GM08714 (cell line): ENCODE results near the gene CABCOCO1.

Experiments
- H3K4me3 ChIP-seq: fragments of 200-500 bp; sonication (Bioruptor generic); 2 replicates; pipeline ENCODE4 v1.5.1; 2014; ENCODE audit warnings: mild to moderate bottlenecking, low read length, inconsistent platforms
- ZNF274 ChIP-seq: IDR thresholded peaks from 2 replicates; pipeline ENCODE4 v1.6.1; 2012; ENCODE audit warnings: mild to moderate bottlenecking, low read depth, low read length

The CABCOCO1 gene

GRCh38 chr10:61766927-61767326, 104.2 kb downstream of the CABCOCO1 start:
- no peak for TF ChIP-seq ZNF274
- no peak overlapping the region for H3K4me3 ChIP-seq

- TF ChIP-seq ZNF274, result no peak
- no peak overlapping the region for H3K4me3 ChIP-seq
These were observed 111.3 kb downstream of the CABCOCO1 start for GRCh38 chr10:61774031-61774430.

GRCh38 chr10:61775111-61775510, 112.4 kb downstream of the CABCOCO1 start:
- H3K4me3 ChIP-seq, result no peak overlapping the region
- no peak for TF ChIP-seq ZNF274

GRCh38 chr10:61776615-61777266, 114.0 kb downstream of the CABCOCO1 start:
- no peak overlapping the region for H3K4me3 ChIP-seq
- no peak for TF ChIP-seq ZNF274

GRCh38 chr10:61778137-61778536, 115.4 kb downstream of the CABCOCO1 start:
- no peak for TF ChIP-seq ZNF274
- no peak overlapping the region for H3K4me3 ChIP-seq

GRCh38 chr10:61779276-61779675, 116.5 kb downstream of the CABCOCO1 start:
- H3K4me3 ChIP-seq, result no peak overlapping the region
- no peak for TF ChIP-seq ZNF274

GRCh38 chr10:61779950-61780659, 117.4 kb downstream of the CABCOCO1 start:
- no peak overlapping the region for H3K4me3 ChIP-seq
- no peak for TF ChIP-seq ZNF274

- TF ChIP-seq ZNF274, result no peak
- no peak overlapping the region for H3K4me3 ChIP-seq
These were observed 118.0 kb downstream of the CABCOCO1 start for GRCh38 chr10:61780732-61781131.

GRCh38 chr10:61781969-61782403, 119.3 kb downstream of the CABCOCO1 start:
- H3K4me3 ChIP-seq, result no peak overlapping the region
- TF ChIP-seq ZNF274, result no peak

- TF ChIP-seq ZNF274, result no peak
- H3K4me3 ChIP-seq, result no peak overlapping the region
These were observed 121.8 kb downstream of the CABCOCO1 start for GRCh38 chr10:61784354-61785133.

- TF ChIP-seq ZNF274, result no peak
- no peak overlapping the region for H3K4me3 ChIP-seq
These were observed 122.9 kb downstream of the CABCOCO1 start for GRCh38 chr10:61785473-61786105.

GRCh38 chr10:61786728-61787127, 124.0 kb downstream of the CABCOCO1 start:
- H3K4me3 ChIP-seq, result no peak overlapping the region
- no peak for TF ChIP-seq ZNF274

GRCh38 chr10:61787170-61787569, 124.4 kb downstream of the CABCOCO1 start:
- TF ChIP-seq ZNF274, result no peak
- H3K4me3 ChIP-seq, result no peak overlapping the region

- H3K4me3 ChIP-seq, result no peak overlapping the region
- TF ChIP-seq ZNF274, result no peak
These were observed 126.3 kb downstream of the CABCOCO1 start for GRCh38 chr10:61789031-61789430.

GRCh38 chr10:61791216-61791615, 128.5 kb downstream of the CABCOCO1 start:
- no peak overlapping the region for H3K4me3 ChIP-seq
- no peak for TF ChIP-seq ZNF274
